Measurements from ENCODE around the gene SLC25A36. TPM values are rescaled to one million over a fixed set of nuclear protein-coding genes. Genes with fewer than 3 reads are reported as not detected.
"Not testable (repeated sequence)": the region's sequence is repeated elsewhere in the genome, so short reads cannot be mapped to it uniquely, and the experiment has no call there.

Gene SLC25A36
- total RNA-seq, 4 donors from 2014 or later: 49.3 to 87.9 (median 53.2) TPM

- H3K4me3 ChIP-seq: no peak overlapping the region
- no peaks in the 10 kb centered on the region for H3K27me3 ChIP-seq
- H3K27ac ChIP-seq: no peak overlapping the region
- DNase-seq: no peak
- TF ChIP-seq POLR2A (IDR thresholded peaks at IDR 0.05): no peak
- TF ChIP-seq CTCF (IDR thresholded peaks at IDR 0.05): no peak
- no peaks in the 10 kb centered on the region for H3K4me1 ChIP-seq
- H3K36me3 ChIP-seq: no peaks in the 10 kb centered on the region
- no peaks in the 10 kb centered on the region for H3K9me3 ChIP-seq
Measured at GRCh38 chr3:140994316-140994715, 52.7 kb downstream of the SLC25A36 start.

GRCh38 chr3:140994861-140995260, 53.2 kb downstream of the SLC25A36 start:
- DNase-seq, H3K4me1 ChIP-seq, H3K36me3 ChIP-seq, H3K4me3 ChIP-seq, H3K27ac ChIP-seq, H3K9me3 ChIP-seq, H3K27me3 ChIP-seq: not testable (repeated sequence)

- no peaks in the 10 kb centered on the region for H3K36me3 ChIP-seq
- no peaks in the 10 kb centered on the region for H3K9me3 ChIP-seq
- H3K4me1 ChIP-seq: no peaks in the 10 kb centered on the region
- H3K27ac ChIP-seq: no peak overlapping the region
- H3K4me3 ChIP-seq: no peak overlapping the region
- no peak for DNase-seq
- TF ChIP-seq CTCF (IDR thresholded peaks at IDR 0.05) (no peak), POLR2A (IDR thresholded peaks at IDR 0.05) (no peak)
- H3K27me3 ChIP-seq: no peaks in the 10 kb centered on the region
Measured at GRCh38 chr3:140995881-140996280, 54.2 kb downstream of the SLC25A36 start.

GRCh38 chr3:141000027-141000663, 58.5 kb downstream of the SLC25A36 start:
- no peaks in the 10 kb centered on the region for H3K27me3 ChIP-seq
- H3K27ac ChIP-seq: no peak overlapping the region
- TF ChIP-seq POLR2A (IDR thresholded peaks at IDR 0.05): no peak
- TF ChIP-seq CTCF (IDR thresholded peaks at IDR 0.05): peak in 4 of 6 experiments; percentile 37 to 53 (median 48)
- peak; percentile 27 to 62 (median 56) for DNase-seq
- no peak overlapping the region for H3K4me3 ChIP-seq
- H3K36me3 ChIP-seq: no peaks in the 10 kb centered on the region
- H3K4me1 ChIP-seq: no peaks in the 10 kb centered on the region
- no peaks in the 10 kb centered on the region for H3K9me3 ChIP-seq

- Histone ChIP-seq H3K36me3 (no peaks in the 10 kb centered on the region), H3K4me3 (no peak overlapping the region), H3K9me3 (no peaks in the 10 kb centered on the region), H3K27me3 (no peaks in the 10 kb centered on the region), H3K4me1 (no peaks in the 10 kb centered on the region), H3K27ac (no peak overlapping the region)
- TF ChIP-seq POLR2A (IDR thresholded peaks at IDR 0.05) (no peak), CTCF (IDR thresholded peaks at IDR 0.05) (no peak)
- no peak for DNase-seq
Measured at GRCh38 chr3:141000686-141001085, 59.0 kb downstream of the SLC25A36 start.

- TF ChIP-seq POLR2A (IDR thresholded peaks at IDR 0.05) (no peak), CTCF (IDR thresholded peaks at IDR 0.05) (no peak)
- Histone ChIP-seq H3K9me3 (no peaks in the 10 kb centered on the region), H3K4me1 (no peaks in the 10 kb centered on the region), H3K36me3 (no peaks in the 10 kb centered on the region), H3K4me3 (no peak overlapping the region), H3K27ac (no peak overlapping the region), H3K27me3 (no peaks in the 10 kb centered on the region)
- no peak for DNase-seq
Measured at GRCh38 chr3:141006344-141006743, 64.7 kb downstream of the SLC25A36 start.

Data from Peyer's patch (tissue), 4 donors.